HepG2 (cell line): ENCODE data around the gene C1S.

Source experiments
- ATF3 ChIP-seq: sonication (generic); formaldehyde crosslinking; IDR thresholded peaks from 2 replicates; pipeline ENCODE4 v1.4.0; 2020; ENCODE audit warnings: missing genetic modification reagents
- DBP ChIP-seq: sonication (generic); formaldehyde crosslinking; IDR thresholded peaks from 2 replicates; pipeline ENCODE4 v1.4.0; 2020; ENCODE audit warnings: missing genetic modification reagents; ENCODE audit errors: not compliant biosample characterization
- JUND ChIP-seq: sonication (generic); formaldehyde crosslinking; IDR thresholded peaks from 2 replicates; pipeline ENCODE4 v1.8.0; 2022; ENCODE audit warnings: mild to moderate bottlenecking, missing genetic modification reagents
- MAX ChIP-seq: IDR thresholded peaks from 2 replicates; pipeline ENCODE4 v1.6.1; 2012; ENCODE audit warnings: inconsistent platforms
- PTBP1 ChIP-seq: fragments of 200-400 bp; formaldehyde crosslinking; IDR thresholded peaks from 2 replicates; pipeline ENCODE4 v1.6.1; 2018; ENCODE audit warnings: low read length, low read depth; ENCODE audit not compliant: poor library complexity, severe bottlenecking
- RBFOX2 ChIP-seq: fragments of 200-400 bp; formaldehyde crosslinking; IDR thresholded peaks from 2 replicates; pipeline ENCODE4 v1.6.1; 2017; ENCODE audit warnings: low read depth, mild to moderate bottlenecking, low read length
- SIN3A ChIP-seq: IDR thresholded peaks from 2 replicates; pipeline ENCODE4 v1.6.1; 2011; ENCODE audit warnings: low read depth, mild to moderate bottlenecking, control low read depth, low read length, borderline replicate concordance
- SP140L ChIP-seq: sonication (generic); formaldehyde crosslinking; IDR thresholded peaks from 2 replicates; pipeline ENCODE4 v1.4.0; 2020; ENCODE audit warnings: missing genetic modification reagents, borderline replicate concordance
- ZNF343 ChIP-seq: sonication (generic); formaldehyde crosslinking; IDR thresholded peaks from 2 replicates; pipeline ENCODE4 v1.4.0; 2020; ENCODE audit warnings: mild to moderate bottlenecking, missing genetic modification reagents
- ZNF446 ChIP-seq: sonication (generic); formaldehyde crosslinking; IDR thresholded peaks from 2 replicates; pipeline ENCODE4 v1.5.0; 2020; ENCODE audit warnings: mild to moderate bottlenecking, missing genetic modification reagents
- ZNF451 ChIP-seq: sonication (generic); formaldehyde crosslinking; IDR thresholded peaks from 2 replicates; pipeline ENCODE4 v1.5.0; 2020; ENCODE audit warnings: mild to moderate bottlenecking, missing genetic modification reagents
- ZNF530 ChIP-seq: sonication (generic); formaldehyde crosslinking; IDR thresholded peaks from 2 replicates; pipeline ENCODE4 v1.5.0; 2020; ENCODE audit warnings: low read depth, mild to moderate bottlenecking, missing genetic modification reagents

GRCh38 chr12:7109572-7109920, 49.0 kb downstream of the C1S start:
- no peak for TF ChIP-seq DBP (CRISPR knock-in tag)
- no peak for TF ChIP-seq SP140L (CRISPR knock-in tag)
- no peak for TF ChIP-seq MAX
- no peak for TF ChIP-seq PTBP1
- no peak for TF ChIP-seq SIN3A
- no peak for TF ChIP-seq ZNF451 (CRISPR knock-in tag)
- TF ChIP-seq JUND = no peak
- no peak for TF ChIP-seq ATF3
- no peak for TF ChIP-seq ZNF446 (CRISPR knock-in tag)
- TF ChIP-seq ZNF530 (CRISPR knock-in tag) = no peak
- TF ChIP-seq RBFOX2 = no peak
- no peak for TF ChIP-seq ZNF343
